GM23248 (cell line): ENCODE measurements around the gene TMEM45B.

ENCODE experiments used
- EZH2 ChIP-seq: fragments of 200-600 bp; sonication (generic); IDR thresholded peaks from 2 replicates; pipeline ENCODE4 v1.6.1; 2018; ENCODE audit warnings: antibody characterized with exemption, mild to moderate bottlenecking; ENCODE audit not compliant: insufficient read depth, poor library complexity, severe bottlenecking
- EZH2phosphoT487 ChIP-seq: fragments of 200-600 bp; sonication (generic); IDR thresholded peaks from 2 replicates; pipeline ENCODE4 v1.6.1; 2018; ENCODE audit warnings: antibody characterized with exemption, moderate library complexity, mild to moderate bottlenecking, low read depth; ENCODE audit not compliant: insufficient read depth

- no peak for TF ChIP-seq EZH2
- no peak for TF ChIP-seq EZH2phosphoT487
These were observed 46.3 kb downstream of the TMEM45B start for GRCh38 chr11:129861702-129862522.
